Aorta (tissue), 5 donors: ENCODE data around the gene SEPTIN8. TPM values are rescaled to one million over a fixed set of nuclear protein-coding genes. Genes with fewer than 3 reads are reported as not detected.

Source experiments
- ATAC-seq: fragments of 200-7000 bp; cut with Tn5 transposase; one replicate; pipeline ENCODE4 v1.9.1; 2022; ENCODE audit warnings: moderate library complexity; ENCODE audit not compliant: low FRiP score
- DNase-seq, 2 donors: peaks; one replicate each; pipeline ENCODE4 v3.0.0-alpha.2; 2020
- H3K27ac ChIP-seq, 2 donors: one replicate each; pipeline ENCODE4 v1.5.1; 2013; ENCODE audit warnings: low read length in 2 of 2, mild to moderate bottlenecking in 2 of 2, moderate library complexity in 2 of 2, control low read depth in 1 of 2, inconsistent platforms in 1 of 2, low read depth in 1 of 2
- H3K27me3 ChIP-seq, 2 donors: one replicate each; pipeline ENCODE4 v1.6.1; 2013; ENCODE audit warnings: control low read depth in 1 of 2, low read length in 1 of 2, mild to moderate bottlenecking in 1 of 2, moderate library complexity in 1 of 2; ENCODE audit not compliant: insufficient read depth in 2 of 2, control insufficient read depth in 1 of 2
- H3K36me3 ChIP-seq, 2 donors: one replicate each; pipeline ENCODE4 v1.6.1; 2013; ENCODE audit warnings: control low read depth in 1 of 2, low read length in 1 of 2, mild to moderate bottlenecking in 1 of 2; ENCODE audit not compliant: insufficient read depth in 2 of 2, control insufficient read depth in 1 of 2
- H3K4me1 ChIP-seq, 2 donors: one replicate each; pipeline ENCODE4 v1.6.1; 2013; ENCODE audit warnings: low read length in 2 of 2, control low read depth in 1 of 2, mild to moderate bottlenecking in 1 of 2, moderate library complexity in 1 of 2; ENCODE audit not compliant: insufficient read depth in 2 of 2, control insufficient read depth in 1 of 2
- H3K4me3 ChIP-seq, 2 donors: one replicate each; pipeline ENCODE4 v1.5.1; 2013; ENCODE audit warnings: low read length in 2 of 2, control low read depth in 1 of 2, mild to moderate bottlenecking in 1 of 2
- H3K9me3 ChIP-seq: one replicate; pipeline ENCODE4 v1.6.1; 2013; ENCODE audit warnings: mild to moderate bottlenecking, low read length; ENCODE audit not compliant: control insufficient read depth
- WGBS, 2 donors: extraction: QIAGEN DNeasy Blood & Tissue Kit; methylation state at CpG; one replicate each; pipeline ENCODE4 v1.1.7; 2013; 5-methylcytosine and 5-hydroxymethylcytosine counted together
- intact Hi-C, 2 donors: fragments of 100-400 bp; cut with DNase I; formaldehyde crosslinking; loops; one replicate each; pipeline versions ENCODE4 v1.14.2 to v1.15.0; 2022
- polyA plus RNA-seq, 2 donors: library from polyadenylated mRNA; stranded (reverse); fragments of 200-250 nt; gene quantifications; one replicate each; pipeline ENCODE4 v1.2.3, GENCODE V29; 2013
- total RNA-seq, 2 donors: library from RNA; stranded (reverse); fragmentation: NEBNext Ultra II Directional; extraction: Animal tissue kit (Norgen Biotek cat#: 25700); gene quantifications; one replicate each; pipeline ENCODE4 v1.2.1, GENCODE V29; 2021
- donor health status: healthy with polysubstance abuse.
- donor health status: Bipolar disorder and iron deficiency.
- donor health status: DM: no; HTN: no; CAD: no.
- donor health status: DM: no; HTN: no; CAD: no.
- donor health status: DM: yes; HTN: yes; CAD: no.

The SEPTIN8 gene
- total and polyA plus RNA-seq, 4 donors: 48.6 to 103 (median 57.5) TPM

DNA sequence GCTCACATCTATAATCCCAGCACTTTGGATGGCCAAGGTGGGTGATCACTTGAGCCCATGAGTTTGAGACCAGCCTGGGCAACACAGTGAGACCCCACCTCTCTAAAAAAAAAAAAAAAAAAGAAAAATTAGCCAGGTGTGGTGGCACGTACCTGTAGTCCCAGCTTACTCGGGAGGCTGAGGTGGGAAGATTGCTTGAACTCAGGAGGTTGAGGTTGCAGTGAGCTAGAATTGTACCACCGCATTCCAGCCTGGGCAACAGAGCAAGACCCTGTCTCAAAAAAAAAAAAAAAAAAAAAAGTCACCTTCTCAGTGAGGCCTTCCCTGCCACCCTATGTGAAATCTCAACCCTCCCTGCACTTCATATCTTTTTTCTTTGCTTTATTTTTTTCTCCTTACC lies 14.0 kb upstream of the SEPTIN8 start:
- H3K27ac ChIP-seq: no peak overlapping the region
- ATAC-seq: no peak
- no peaks in the 10 kb centered on the region for H3K9me3 ChIP-seq
- no peak for DNase-seq
- no peaks in the 10 kb centered on the region for H3K36me3 ChIP-seq
- peaks cover 0 to 1% of the 10 kb centered on the region in 2 donors for H3K4me1 ChIP-seq
- intact Hi-C loops: no loop called here
- WGBS, 2 donors: 96 to 99% methylated on average over 2 to 3 of the region's 3 CpGs
- H3K4me3 ChIP-seq: no peak overlapping the region
- no peaks in the 10 kb centered on the region for H3K27me3 ChIP-seq

DNA sequence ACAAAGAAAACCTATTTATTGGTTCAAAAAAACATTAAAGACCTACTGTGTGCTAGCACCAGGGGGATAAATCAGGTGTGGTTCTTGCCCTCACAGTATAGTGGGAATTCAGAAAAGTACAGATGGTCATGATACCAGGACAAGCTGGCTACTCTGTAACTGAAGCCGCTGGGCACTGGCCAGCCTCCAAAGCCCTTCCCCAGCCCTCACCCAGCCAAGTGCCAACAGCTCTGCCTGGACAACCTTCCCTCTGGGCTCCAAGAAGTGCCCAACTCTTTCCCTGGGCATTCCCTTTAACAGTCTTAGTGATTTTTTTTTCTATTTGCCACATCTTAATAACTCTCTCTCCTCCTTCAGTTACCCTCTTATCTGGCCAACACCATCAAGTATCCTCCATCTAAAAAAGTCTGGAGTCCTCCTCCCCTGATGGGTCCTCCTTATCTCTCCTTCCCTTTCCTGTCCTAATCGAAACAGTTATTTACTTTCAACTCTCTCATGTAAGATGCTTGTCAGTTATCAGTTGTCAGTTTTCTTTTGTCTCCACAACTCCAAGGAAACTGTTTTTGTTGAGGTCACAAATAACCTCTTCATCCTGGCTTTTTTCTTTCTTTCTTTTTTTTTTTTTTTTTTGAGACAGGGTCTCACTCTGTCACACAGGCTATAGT lies 13.3 kb upstream of the SEPTIN8 start:
- DNase-seq (no peak), ATAC-seq (no peak)
- Histone ChIP-seq H3K4me1 (peaks cover 0 to 1% of the 10 kb centered on the region in 2 donors), H3K27me3 (no peaks in the 10 kb centered on the region), H3K36me3 (no peaks in the 10 kb centered on the region), H3K4me3 (no peak overlapping the region), H3K27ac (no peak overlapping the region), H3K9me3 (no peaks in the 10 kb centered on the region)
- intact Hi-C loops: no loop called here
- WGBS, 2 donors: 40 to 47% methylated on average over 2 of the region's 2 CpGs

DNA sequence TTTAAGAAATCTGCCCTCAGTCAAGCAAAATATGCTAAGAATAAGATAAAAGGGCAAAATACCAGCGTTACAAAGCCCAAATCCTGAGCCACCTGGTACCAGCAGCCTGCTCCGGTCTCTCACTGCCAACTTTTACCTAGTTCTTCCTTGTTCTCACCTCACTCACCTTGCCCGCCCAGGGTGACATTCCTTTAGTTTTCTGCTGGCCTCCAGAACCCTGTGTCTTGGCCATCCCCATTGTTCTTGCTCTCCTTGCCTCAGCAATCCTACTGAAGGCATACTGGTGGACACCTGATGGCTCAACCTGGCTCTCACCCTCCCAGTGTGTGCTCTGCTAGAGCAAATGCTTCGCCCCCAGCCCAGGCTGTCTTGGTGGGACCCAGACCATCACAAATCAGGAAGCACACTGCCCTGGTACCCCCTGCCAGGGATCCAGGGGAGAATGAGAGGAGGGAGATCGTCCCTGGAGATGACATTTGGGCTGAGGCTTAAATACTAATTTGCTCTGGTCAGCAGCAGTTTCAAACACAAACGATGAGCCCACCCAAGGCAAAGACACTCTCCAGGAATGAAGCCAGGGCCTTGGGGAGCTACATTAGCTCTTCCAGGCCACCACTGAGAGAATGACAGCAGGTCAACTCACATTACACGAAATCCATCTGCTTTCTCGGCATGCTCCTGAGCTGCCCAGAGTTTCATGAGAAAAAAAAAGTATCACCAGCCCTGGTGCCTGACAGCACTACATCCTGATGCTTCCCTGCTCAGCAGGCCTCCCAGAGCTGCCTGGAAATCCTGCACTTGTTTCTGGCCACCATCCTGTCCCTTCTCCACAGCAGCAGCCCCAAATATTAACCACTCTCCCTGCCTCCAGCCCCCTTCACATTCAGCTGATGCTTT lies 12.2 kb upstream of the SEPTIN8 start:
- intact Hi-C loops: no loop called here
- WGBS, 2 donors: 94 to 95% methylated on average over 8 of the region's 8 CpGs

DNA sequence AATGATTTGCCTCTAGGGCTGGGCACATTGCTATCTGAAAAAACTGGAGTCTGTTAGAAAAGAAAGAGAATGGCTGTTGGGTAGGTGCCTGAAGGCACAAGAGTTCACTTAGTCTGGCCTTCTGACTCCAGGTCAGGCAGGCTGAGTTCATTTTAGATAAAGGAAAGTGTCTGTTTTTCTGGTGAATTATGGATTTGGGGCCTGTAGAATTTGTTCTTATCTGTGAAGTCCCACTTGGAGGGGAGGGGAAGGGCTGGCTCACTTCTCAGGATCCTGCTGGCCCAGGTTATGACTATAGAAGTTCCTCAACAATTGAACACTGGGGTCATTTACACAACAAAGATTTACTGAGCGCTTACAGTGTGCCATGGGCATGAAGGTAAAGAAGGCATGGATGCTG lies 11.5 kb upstream of the SEPTIN8 start:
- 94 to 100% methylated on average over 1 of the region's 1 CpG for WGBS, 2 donors
- Histone ChIP-seq H3K27me3 (no peaks in the 10 kb centered on the region), H3K4me3 (no peak overlapping the region), H3K36me3 (no peaks in the 10 kb centered on the region), H3K27ac (no peak overlapping the region), H3K9me3 (no peaks in the 10 kb centered on the region), H3K4me1 (peaks cover 0 to 5% of the 10 kb centered on the region in 2 donors)
- intact Hi-C loops: no loop called here
- ATAC-seq (no peak), DNase-seq (no peak)

More for the DNA sequence above, 12.2 kb upstream of the SEPTIN8 start:
- ATAC-seq (no peak), DNase-seq (no peak)
- Histone ChIP-seq H3K4me1 (peaks cover 0 to 5% of the 10 kb centered on the region in 2 donors), H3K27ac (no peak overlapping the region), H3K4me3 (no peak overlapping the region), H3K36me3 (no peaks in the 10 kb centered on the region), H3K9me3 (no peaks in the 10 kb centered on the region), H3K27me3 (no peaks in the 10 kb centered on the region)

DNA sequence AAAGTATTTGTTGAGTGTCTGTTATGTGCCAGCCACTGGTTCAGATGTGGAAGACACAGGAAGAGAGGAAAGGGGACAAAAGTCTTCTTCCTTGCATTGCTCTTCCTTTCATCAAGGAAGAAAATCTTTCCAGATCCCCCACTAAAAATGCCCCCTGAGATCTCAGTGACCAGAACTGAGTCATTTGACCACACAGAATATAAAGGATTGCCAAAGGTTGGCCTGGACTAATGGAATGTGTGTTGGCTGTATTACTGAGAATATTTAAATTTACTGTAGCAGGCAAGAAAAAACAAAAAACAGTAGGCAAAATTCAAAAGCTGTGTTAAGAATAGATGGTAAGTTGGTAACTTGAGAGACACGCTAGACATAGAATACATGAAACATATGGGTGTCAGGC lies 10.0 kb upstream of the SEPTIN8 start:
- DNase-seq (no peak), ATAC-seq (no peak)
- 14 to 34% methylated on average over 1 of the region's 1 CpG for WGBS, 2 donors
- Histone ChIP-seq H3K4me1 (peaks cover 0 to 7% of the 10 kb centered on the region in 2 donors), H3K27me3 (no peaks in the 10 kb centered on the region), H3K4me3 (no peak overlapping the region), H3K36me3 (no peaks in the 10 kb centered on the region), H3K9me3 (no peaks in the 10 kb centered on the region), H3K27ac (no peak overlapping the region)
- intact Hi-C loops: no loop called here

DNA sequence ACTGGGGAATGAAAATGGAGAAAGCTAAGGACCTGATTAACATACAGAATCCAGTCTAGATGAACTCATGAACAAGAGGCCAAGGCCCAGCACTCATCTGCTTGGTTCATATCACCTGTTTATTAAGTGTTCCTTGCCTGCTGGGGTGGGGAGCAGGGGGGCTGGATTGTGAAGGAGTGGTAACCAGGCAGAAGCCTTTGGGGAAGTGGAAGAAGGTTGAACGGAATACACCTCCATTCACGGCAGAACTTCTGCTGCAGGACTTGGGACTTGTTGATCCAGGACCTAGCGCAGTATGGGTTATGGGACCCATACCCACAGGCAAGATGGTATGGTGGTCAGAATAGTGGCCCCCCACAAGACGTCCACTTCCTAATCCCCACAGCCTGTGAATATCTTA lies 8.8 kb upstream of the SEPTIN8 start:
- DNase-seq (no peak), ATAC-seq (no peak)
- Histone ChIP-seq H3K9me3 (no peaks in the 10 kb centered on the region), H3K27ac (no peak overlapping the region), H3K4me1 (peaks cover 0 to 9% of the 10 kb centered on the region in 2 donors), H3K27me3 (no peaks in the 10 kb centered on the region), H3K36me3 (no peaks in the 10 kb centered on the region), H3K4me3 (no peak overlapping the region)
- 89 to 92% methylated on average over 4 of the region's 4 CpGs for WGBS, 2 donors
- intact Hi-C loops: no loop called here

DNA sequence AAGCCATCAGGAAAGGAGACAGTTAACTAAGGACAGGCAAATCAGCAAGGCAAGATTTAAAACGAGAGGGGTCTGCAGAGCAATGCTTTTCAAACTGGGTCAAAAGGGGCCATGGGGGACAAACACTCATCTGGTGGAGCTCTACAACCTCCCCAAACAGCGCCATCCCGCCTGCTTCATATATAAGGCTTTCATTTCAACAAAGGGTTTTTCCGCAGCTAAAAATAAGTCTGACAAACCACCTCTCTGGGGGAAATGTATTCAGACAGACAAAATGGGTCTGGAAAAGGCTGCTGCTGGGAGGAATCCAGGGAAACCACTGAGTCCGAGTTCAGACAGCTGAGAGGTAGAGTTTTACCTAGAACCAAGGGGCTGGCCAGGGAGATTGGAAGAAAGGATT lies 8.3 kb upstream of the SEPTIN8 start:
- 5 to 9% methylated on average over 5 of the region's 5 CpGs for WGBS, 2 donors
- Histone ChIP-seq H3K27ac (no peak overlapping the region), H3K9me3 (no peaks in the 10 kb centered on the region), H3K4me1 (peaks cover 0 to 9% of the 10 kb centered on the region in 2 donors), H3K4me3 (no peak overlapping the region), H3K27me3 (no peaks in the 10 kb centered on the region), H3K36me3 (no peaks in the 10 kb centered on the region)
- ATAC-seq: no peak
- intact Hi-C loops: no loop called here
- no peak for DNase-seq

DNA sequence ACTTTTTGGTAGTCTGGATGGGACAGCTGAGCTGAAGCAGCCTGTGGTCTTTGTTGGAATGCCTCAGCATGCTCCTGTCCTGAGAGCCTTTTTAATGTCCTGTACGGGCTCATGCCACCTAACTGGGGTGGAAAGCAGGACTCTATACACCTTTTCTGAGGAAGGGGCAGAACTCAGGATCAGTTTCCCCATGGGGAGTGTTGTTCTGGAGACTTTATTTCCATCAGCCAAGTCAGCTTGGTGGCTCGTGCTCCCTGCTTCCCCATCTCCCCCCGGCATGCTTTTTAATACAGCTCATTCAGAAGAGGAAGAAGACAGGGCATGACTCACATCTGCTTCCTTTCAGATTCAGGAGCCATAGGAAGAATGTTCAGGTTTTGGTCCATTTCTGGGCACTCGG lies 5.1 kb upstream of the SEPTIN8 start:
- ATAC-seq: no peak
- 51 to 68% methylated on average over 4 of the region's 4 CpGs for WGBS, 2 donors
- peak; percentile 19 to 55 for DNase-seq
- H3K36me3 ChIP-seq: no peaks in the 10 kb centered on the region
- H3K4me3 ChIP-seq: no peak overlapping the region
- intact Hi-C loops: no loop called here
- peaks cover 0 to 8% of the 10 kb centered on the region in 2 donors for H3K4me1 ChIP-seq
- no peaks in the 10 kb centered on the region for H3K9me3 ChIP-seq
- H3K27ac ChIP-seq: peak overlapping the region in 1 of 2 donors; percentile 42
- H3K27me3 ChIP-seq: no peaks in the 10 kb centered on the region

DNA sequence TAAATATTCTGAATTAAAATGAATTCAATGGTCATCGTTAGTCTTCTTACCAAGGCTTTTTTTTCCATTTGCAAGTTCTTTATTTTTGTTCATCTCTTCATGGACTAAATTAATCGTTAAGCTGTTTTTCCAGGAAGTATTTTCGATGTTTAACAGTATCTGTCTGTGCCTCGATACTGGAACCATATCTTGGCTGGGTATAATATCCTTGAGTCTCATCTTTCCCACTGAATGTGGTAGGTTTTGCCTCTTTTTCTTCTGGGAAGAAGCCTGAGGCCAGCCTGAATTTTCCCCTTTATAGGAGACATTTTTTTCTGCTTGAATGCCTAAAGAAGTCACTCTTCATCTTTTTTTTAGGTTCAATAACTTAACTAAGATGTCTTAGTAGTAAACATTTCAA lies 4.0 kb upstream of the SEPTIN8 start:
- no peak for ATAC-seq
- Histone ChIP-seq H3K27ac (no peak overlapping the region), H3K4me3 (no peak overlapping the region), H3K9me3 (no peaks in the 10 kb centered on the region), H3K4me1 (peaks cover 0 to 8% of the 10 kb centered on the region in 2 donors), H3K27me3 (no peaks in the 10 kb centered on the region), H3K36me3 (no peaks in the 10 kb centered on the region)
- WGBS, 2 donors: 97 to 98% methylated on average over 4 of the region's 4 CpGs
- intact Hi-C loops: no loop called here
- no peak for DNase-seq
